ENCODE data around the gene CCNI. TPM values are rescaled to one million over a fixed set of nuclear protein-coding genes. Genes with fewer than 3 reads are reported as not detected.
"Not testable (repeated sequence)": the region's sequence is repeated elsewhere in the genome, so short reads cannot be mapped to it uniquely, and the experiment has no call there.

The CCNI gene
- total and polyA plus RNA-seq, 5 experiments from 2014 or later, result 304 to 350 (median 315) TPM

DNA sequence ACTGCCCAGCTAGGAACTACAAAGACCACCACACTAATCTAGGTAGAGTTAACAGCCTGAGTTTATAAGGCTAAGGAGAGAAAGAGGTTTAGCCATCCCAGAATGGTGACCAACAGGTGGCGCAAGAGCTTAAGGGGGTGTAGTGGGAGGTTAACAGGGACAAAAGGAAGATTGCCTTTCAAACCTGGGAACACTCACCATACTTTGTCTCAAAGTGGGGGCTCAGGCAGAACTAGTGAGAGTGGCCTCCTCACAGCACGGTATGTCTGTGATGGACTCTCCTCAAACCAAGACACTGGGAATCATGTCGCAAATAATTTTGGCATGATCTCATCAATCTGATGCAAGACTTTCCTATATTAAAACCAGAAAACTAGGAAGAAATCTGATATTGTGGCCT is 23.4 kb downstream of the CCNI start:
- POLR2A ChIA-PET, result interaction anchor here (1.0 to 1.2 kb wide), 2 partner anchors 21 to 103 kb away, joined by 3 read pairs; partner anchors contain the start of gene SEPTIN11
- DNase-seq, result peak in 9 of 10 donors; percentile 35 to 81 (median 48)
- Mint-ChIP-seq H3K27me3 (no peaks in the 10 kb centered on the region), H3K9me3 (no peaks in the 10 kb centered on the region), H3K4me3 (peak overlapping the region in 1 of 10 donors; percentile 34), H3K27ac (peak overlapping the region in 8 of 10 donors; percentile 29 to 71 (median 56)), H3K36me3 (peaks cover 0 to 87% (median 16%) of the 10 kb centered on the region in 3 donors), H3K4me1 (peaks cover 0 to 11% (median 4%) of the 10 kb centered on the region in 4 donors)
- ATAC-seq, result peak; percentile 56 to 75

DNA sequence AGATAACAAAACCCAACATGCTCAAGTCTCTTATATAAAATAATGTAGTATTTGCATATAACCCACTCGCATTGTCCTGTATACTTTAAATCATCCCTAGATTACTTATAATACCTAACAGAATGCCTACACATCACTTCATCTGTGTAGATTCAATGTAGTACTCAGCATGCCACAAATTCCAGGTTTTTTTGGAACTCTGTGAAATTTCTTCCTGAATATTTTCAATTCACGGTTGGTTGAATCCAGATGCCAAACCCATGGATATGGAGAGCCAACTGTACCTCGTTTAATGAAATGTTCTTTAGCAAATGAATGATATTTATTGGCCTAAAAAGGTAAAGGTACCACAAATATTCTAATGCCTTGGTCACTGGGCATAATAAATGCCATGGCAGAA is 24.8 kb downstream of the CCNI start:
- POLR2A ChIA-PET, result no interaction called here
- no peak overlapping the region for H3K4me3 Mint-ChIP-seq
- no peak for ATAC-seq
- DNase-seq, result no peak
- H3K9me3 Mint-ChIP-seq, result no peaks in the 10 kb centered on the region
- H3K36me3 Mint-ChIP-seq, result peaks cover 0 to 85% (median 6%) of the 10 kb centered on the region in 3 donors
- peaks cover 2 to 10% (median 5%) of the 10 kb centered on the region in 4 donors for H3K4me1 Mint-ChIP-seq
- peak overlapping the region in 5 of 10 donors; percentile 29 to 74 (median 68) for H3K27ac Mint-ChIP-seq
- no peaks in the 10 kb centered on the region for H3K27me3 Mint-ChIP-seq

DNA sequence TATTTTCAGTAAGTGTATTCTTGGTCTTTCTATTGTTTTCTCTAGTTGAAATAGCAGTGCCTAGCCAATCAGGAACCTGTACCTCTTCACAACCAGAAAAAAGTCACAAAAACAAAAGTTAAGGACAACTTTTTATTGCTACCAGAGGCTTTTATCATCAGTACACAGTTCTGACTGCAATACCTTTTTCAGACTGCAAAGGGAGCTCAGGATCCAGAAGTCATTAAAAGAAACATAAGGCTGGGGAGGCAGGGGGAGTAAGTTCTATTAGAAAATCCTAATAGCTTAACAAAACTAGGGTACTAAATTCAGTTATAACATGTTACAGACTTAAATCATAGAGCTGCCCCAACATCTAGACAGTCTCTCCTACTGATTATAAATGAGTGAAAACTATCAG is 28.8 kb downstream of the CCNI start:
- no peaks in the 10 kb centered on the region for H3K9me3 Mint-ChIP-seq
- POLR2A ChIA-PET, result no interaction called here
- DNase-seq (peak in 1 of 10 donors; percentile 25), ATAC-seq (peak in 1 of 2 donors; percentile 60)
- peaks cover 8 to 18% (median 13%) of the 10 kb centered on the region in 4 donors for H3K4me1 Mint-ChIP-seq
- H3K27ac Mint-ChIP-seq, result peak overlapping the region in 8 of 10 donors; percentile 31 to 84 (median 56)
- no peak overlapping the region for H3K4me3 Mint-ChIP-seq
- no peaks in the 10 kb centered on the region for H3K27me3 Mint-ChIP-seq
- peaks cover 0 to 56% (median 4%) of the 10 kb centered on the region in 3 donors for H3K36me3 Mint-ChIP-seq

DNA sequence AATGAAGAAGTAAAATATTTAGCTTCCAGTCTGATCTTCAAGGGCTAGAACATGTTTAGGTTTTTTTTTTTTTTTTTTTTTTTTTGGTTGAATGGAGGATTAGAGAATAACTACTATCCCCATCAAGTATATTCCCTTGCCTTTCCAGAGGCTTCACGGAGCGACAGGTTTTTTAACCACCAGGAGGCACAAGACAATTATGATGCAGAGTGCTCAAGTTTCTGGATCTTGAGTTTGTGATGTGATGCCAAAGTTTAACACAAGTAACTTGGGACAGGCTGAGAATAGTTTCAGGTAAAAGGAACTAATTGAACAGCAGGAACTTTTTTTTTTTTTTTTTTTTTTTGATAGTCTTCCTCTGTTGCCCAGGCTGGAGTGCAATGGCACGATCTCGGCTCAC is 30.3 kb downstream of the CCNI start:
- Mint-ChIP-seq H3K9me3 (no peaks in the 10 kb centered on the region), H3K36me3 (peaks cover 0 to 42% (median 4%) of the 10 kb centered on the region in 3 donors), H3K27me3 (no peaks in the 10 kb centered on the region), H3K27ac (peak overlapping the region in 8 of 10 donors; percentile 5 to 89 (median 60)), H3K4me3 (no peak overlapping the region), H3K4me1 (peaks cover 8 to 22% (median 15%) of the 10 kb centered on the region in 4 donors)
- POLR2A ChIA-PET, result interaction anchor here (0.6 to 1.5 kb wide), 10 partner anchors 13 to 158 kb away, joined by 3 to 8 read pairs (median 4); partner anchors contain the start of gene SEPTIN11
- ATAC-seq, result no peak
- no peak for DNase-seq

DNA sequence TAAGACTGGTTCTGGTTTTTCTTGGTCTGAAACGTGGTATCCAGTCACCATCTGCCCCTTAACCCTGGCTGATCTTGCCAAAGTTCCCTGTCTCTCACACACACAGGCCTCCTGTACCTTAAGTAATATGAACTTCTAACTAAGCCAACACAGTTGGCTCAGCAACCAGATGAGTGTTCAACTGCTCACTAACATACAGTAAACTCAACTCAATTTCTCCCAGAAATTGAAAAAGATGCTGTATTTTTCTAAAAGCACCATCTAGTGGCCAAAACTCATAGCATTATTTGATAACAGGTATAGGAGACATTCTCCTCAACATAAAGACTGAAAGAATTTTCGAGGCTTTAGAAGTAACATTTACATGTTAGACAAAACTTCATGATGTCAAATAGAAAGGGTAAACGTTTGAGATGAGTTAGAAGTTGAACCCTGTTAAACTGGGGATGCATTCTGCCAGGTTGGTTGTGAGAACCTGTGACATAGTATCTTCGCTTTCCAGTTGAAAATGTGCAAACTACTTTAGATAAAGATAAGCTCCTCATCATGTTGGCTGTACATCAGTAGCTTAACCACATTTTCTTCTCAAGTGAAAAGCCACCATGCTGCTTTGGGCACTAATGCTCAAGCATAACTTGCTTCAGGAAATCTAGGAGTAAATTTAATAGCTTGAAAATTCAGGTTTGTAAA is 31.2 kb downstream of the CCNI start:
- H3K9me3 Mint-ChIP-seq, result no peaks in the 10 kb centered on the region
- peaks cover 0 to 36% (median 5%) of the 10 kb centered on the region in 3 donors for H3K36me3 Mint-ChIP-seq
- H3K4me3 Mint-ChIP-seq, result no peak overlapping the region
- POLR2A ChIA-PET, result interaction anchor here (0.6 to 1.5 kb wide), 10 partner anchors 12 to 159 kb away, joined by 3 to 8 read pairs (median 4); partner anchors contain the start of gene SEPTIN11
- H3K27ac Mint-ChIP-seq, result peak overlapping the region; percentile 5 to 84 (median 71)
- H3K27me3 Mint-ChIP-seq, result no peaks in the 10 kb centered on the region
- DNase-seq (peak in 3 of 10 donors; percentile 49 to 57 (median 50)), ATAC-seq (peak; percentile 55 to 68)
- peaks cover 8 to 28% (median 15%) of the 10 kb centered on the region in 4 donors for H3K4me1 Mint-ChIP-seq

DNA sequence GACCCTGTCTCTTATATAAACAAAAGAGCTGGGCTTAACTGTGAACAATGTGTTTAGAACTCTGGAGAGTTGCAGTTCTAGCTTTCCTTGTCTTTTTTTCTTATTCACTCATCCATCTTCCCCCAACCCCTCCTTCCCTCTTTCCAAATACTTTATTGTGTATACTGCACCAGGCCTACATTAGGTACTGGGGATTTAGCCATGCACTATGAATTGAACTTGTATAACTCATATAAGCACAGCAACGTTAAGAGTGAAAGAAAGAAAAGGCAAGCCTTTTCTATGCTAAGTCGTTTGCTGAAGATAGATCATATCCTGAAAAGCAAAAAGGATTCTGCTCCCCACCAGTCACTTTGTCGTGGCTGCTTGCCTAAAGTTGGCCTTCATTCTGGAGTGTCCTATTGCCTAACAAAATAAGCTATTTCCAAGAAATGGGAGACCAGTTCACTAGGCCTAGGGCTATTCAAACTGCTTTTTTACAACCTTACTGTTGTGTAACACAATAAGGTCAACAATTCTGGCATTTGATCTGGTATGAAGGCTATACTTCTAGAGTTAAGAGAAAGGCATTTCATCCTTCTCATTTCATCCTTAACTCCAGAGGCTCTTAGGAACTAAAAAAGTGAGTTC is 32.2 kb downstream of the CCNI start:
- H3K9me3 Mint-ChIP-seq, result no peaks in the 10 kb centered on the region
- no peak overlapping the region for H3K4me3 Mint-ChIP-seq
- peaks cover 8 to 30% (median 15%) of the 10 kb centered on the region in 4 donors for H3K4me1 Mint-ChIP-seq
- peak overlapping the region in 2 of 10 donors; percentile 5 to 31 for H3K27ac Mint-ChIP-seq
- no peak for DNase-seq
- POLR2A ChIA-PET, result interaction anchor here (0.9 kb wide), 1 partner anchor 49 kb away, joined by 6 read pairs; no protein-coding TSS in a partner anchor
- H3K27me3 Mint-ChIP-seq, result no peaks in the 10 kb centered on the region
- ATAC-seq, result no peak
- H3K36me3 Mint-ChIP-seq, result peaks cover 0 to 38% (median 9%) of the 10 kb centered on the region in 3 donors

DNA sequence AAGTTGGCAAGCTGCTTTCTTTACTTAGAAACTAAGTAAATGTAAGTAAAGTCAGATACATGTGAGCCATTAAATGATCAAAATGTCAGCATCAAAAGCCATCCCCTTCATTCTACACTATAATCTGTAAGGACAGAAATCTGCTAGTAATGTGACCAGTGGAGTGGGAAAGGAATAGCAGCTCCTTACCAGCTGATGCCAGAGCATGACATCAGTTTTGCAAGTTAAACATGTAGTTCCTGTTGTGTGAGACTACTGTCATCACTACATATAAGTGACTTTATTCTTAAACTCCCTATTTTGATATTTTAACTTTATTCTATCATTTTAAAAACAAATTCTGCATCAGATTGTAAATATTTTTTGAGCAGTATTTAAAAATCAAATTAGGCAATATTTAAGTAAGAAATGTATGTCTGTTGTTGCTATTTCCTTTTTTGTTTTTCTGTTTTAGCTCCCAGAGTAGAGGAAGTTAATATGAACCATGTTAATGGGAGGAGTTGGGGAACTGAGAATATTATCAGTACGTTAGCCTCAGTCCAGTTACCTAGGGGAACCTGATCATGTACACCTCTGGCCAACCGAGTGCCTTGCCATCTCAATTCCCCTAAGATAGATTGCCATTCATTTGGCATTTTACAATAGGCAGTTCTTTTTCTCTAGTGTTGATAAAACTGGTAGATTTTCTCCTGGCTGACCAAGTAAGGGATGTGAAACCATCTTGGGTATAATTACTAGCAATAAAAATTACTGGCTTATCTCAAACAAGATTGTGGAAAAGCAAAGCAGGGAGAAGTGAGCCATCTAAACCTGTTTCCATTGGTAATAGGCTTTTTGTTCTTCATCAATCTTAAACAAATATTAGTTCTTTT is 34.7 kb downstream of the CCNI start:
- H3K27ac Mint-ChIP-seq, result no peak overlapping the region
- POLR2A ChIA-PET, result no interaction called here

DNA sequence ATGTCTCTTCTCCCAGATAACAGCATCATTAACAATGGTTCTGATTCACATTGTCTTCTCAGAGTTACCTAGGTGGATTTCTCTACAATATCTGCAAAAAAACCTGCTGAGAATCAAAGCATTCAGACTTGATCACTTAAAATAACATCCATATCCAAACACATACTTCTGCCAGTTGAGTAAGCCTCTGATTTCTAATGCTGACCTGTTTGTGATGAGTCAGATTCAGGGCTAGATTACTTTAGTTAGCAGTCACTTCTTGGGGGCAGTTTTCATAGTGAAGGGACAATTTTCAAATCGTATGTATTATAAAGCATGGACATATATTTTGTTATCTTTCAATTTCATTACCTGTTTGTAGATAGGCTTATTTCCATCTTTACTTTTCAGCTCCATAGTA is 35.5 kb downstream of the CCNI start:
- Mint-ChIP-seq H3K27ac (peak overlapping the region in 1 of 10 donors; percentile 31), H3K9me3 (no peaks in the 10 kb centered on the region), H3K36me3 (peaks cover 0 to 26% (median 10%) of the 10 kb centered on the region in 3 donors), H3K27me3 (no peaks in the 10 kb centered on the region), H3K4me1 (peaks cover 5 to 30% (median 12%) of the 10 kb centered on the region in 4 donors), H3K4me3 (no peak overlapping the region)
- ATAC-seq (no peak), DNase-seq (no peak)
- POLR2A ChIA-PET, result interaction anchor here (1.3 kb wide), 1 partner anchor 52 kb away, joined by 3 read pairs; no protein-coding TSS in a partner anchor

More for the DNA sequence above, 34.7 kb downstream of the CCNI start:
- DNase-seq (no peak), ATAC-seq (no peak)
- H3K27me3 Mint-ChIP-seq, result no peaks in the 10 kb centered on the region
- no peaks in the 10 kb centered on the region for H3K9me3 Mint-ChIP-seq
- no peak overlapping the region for H3K4me3 Mint-ChIP-seq
- peaks cover 5 to 30% (median 12%) of the 10 kb centered on the region in 4 donors for H3K4me1 Mint-ChIP-seq
- peaks cover 0 to 27% (median 10%) of the 10 kb centered on the region in 3 donors for H3K36me3 Mint-ChIP-seq

DNA sequence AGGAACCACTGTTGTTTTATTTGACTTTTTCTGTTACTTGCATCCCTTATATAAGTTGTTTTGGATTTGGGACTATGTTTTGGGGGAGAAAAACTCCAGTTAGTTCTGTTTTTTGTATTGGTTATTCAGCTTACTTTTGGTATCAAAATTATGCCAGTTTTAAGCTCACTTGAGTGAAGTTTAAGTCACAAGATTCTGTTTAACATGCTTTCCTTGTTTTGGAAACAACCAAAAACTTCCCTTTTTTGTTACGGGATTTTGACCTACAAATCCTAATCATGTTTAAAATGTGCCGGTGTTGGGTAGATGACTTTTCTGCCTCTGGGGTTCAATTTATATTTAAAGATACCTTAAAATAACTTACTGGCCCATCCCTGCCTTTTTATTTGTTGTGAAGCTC is 36.0 kb downstream of the CCNI start:
- no peak overlapping the region for H3K4me3 Mint-ChIP-seq
- no peaks in the 10 kb centered on the region for H3K27me3 Mint-ChIP-seq
- peaks cover 0 to 29% (median 14%) of the 10 kb centered on the region in 3 donors for H3K36me3 Mint-ChIP-seq
- no peak for DNase-seq
- ATAC-seq, result no peak
- H3K27ac Mint-ChIP-seq, result peak overlapping the region in 1 of 10 donors; percentile 31
- peaks cover 5 to 25% (median 8%) of the 10 kb centered on the region in 4 donors for H3K4me1 Mint-ChIP-seq
- POLR2A ChIA-PET, result interaction anchor here (1.3 kb wide), 1 partner anchor 52 kb away, joined by 3 read pairs; no protein-coding TSS in a partner anchor
- no peaks in the 10 kb centered on the region for H3K9me3 Mint-ChIP-seq

DNA sequence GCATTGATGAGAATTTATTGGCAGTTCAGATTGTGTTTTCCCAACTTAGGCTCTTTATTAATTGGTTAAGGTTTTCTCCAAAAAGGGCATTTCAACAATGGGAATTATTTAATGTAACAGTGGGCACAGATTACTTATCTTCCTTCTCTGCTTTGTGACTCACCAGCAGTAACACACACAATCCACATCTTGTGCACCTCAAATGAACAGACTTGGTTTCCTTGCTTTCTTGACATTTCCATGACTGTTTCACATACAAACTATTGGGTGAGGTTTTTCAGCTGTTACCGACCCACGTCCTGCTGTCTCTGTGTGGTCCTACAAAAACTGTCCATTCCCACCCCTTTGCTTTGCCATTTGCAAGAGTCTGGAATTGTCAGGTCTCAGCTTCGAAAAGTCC is 38.1 kb downstream of the CCNI start:
- no peak overlapping the region for H3K4me3 Mint-ChIP-seq
- no peak overlapping the region for H3K27ac Mint-ChIP-seq
- H3K27me3 Mint-ChIP-seq, result no peaks in the 10 kb centered on the region
- DNase-seq (no peak), ATAC-seq (no peak)
- peaks cover 0 to 20% (median 0%) of the 10 kb centered on the region in 4 donors for H3K4me1 Mint-ChIP-seq
- POLR2A ChIA-PET, result interaction anchor here (0.9 kb wide), 2 partner anchors 9 to 39 kb away, joined by 3 read pairs; no protein-coding TSS in a partner anchor
- H3K9me3 Mint-ChIP-seq, result no peaks in the 10 kb centered on the region
- H3K36me3 Mint-ChIP-seq, result peaks cover 0 to 39% (median 16%) of the 10 kb centered on the region in 3 donors

DNA sequence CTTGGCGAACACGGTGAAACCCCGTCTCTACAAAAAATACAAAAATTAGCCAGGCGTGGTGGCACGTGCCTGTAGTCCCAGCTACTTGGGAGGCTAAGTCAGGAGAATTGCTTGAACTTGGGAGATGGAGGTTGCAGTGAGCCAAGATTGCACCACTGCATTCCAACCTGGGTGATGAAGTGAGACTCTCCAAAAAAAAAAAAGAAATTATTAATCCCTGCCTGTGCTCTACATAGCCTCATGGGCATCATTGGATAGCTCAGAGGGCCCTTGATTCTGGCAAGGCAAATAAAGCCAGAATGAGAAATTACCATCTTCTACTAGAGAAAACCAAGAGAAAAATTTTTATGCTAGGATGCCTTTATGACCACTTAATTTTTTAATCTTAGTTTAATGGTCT is 38.6 kb downstream of the CCNI start:
- ATAC-seq, H3K27ac Mint-ChIP-seq, DNase-seq, H3K4me3 Mint-ChIP-seq, H3K9me3 Mint-ChIP-seq, H3K27me3 Mint-ChIP-seq: not testable (repeated sequence)
- POLR2A ChIA-PET, result interaction anchor here (0.9 kb wide), 1 partner anchor 40 kb away, joined by 3 read pairs; no protein-coding TSS in a partner anchor
- Mint-ChIP-seq H3K36me3 (peaks cover 0 to 43% (median 16%) of the 10 kb centered on the region in 3 donors), H3K4me1 (peaks cover 2 to 24% (median 4%) of the 10 kb centered on the region in 4 donors)

DNA sequence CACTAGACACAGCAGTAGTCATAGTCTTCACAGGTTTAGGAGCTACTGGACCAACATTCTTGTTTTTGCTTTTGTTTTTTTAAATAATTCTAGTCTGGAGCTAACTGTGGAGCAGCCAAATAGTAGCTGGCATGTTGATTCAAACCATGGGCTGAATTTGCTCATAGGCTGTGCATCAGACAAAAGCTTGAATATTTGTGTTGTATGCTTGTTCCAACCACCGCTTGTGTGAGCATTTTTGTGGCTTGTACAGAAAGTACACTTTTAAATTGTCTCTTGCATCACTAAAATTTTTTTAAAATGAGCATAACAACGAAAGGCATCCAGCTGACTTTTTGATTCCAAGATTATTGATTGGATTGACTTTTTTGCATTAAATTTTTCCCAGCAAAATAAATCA is 39.6 kb downstream of the CCNI start:
- Mint-ChIP-seq H3K4me1 (peaks cover 10 to 29% (median 14%) of the 10 kb centered on the region in 4 donors), H3K4me3 (no peak overlapping the region), H3K27ac (no peak overlapping the region), H3K36me3 (peaks cover 0 to 45% (median 17%) of the 10 kb centered on the region in 3 donors), H3K27me3 (no peaks in the 10 kb centered on the region), H3K9me3 (no peaks in the 10 kb centered on the region)
- ATAC-seq (no peak), DNase-seq (no peak)
- POLR2A ChIA-PET, result no interaction called here
